Measurements from ENCODE around the gene COL6A2. TPM values are rescaled to one million over a fixed set of nuclear protein-coding genes. Genes with fewer than 3 reads are reported as not detected.

The COL6A2 gene
- total RNA-seq, 1 experiment from 2014 or later, result 15.0 TPM

- Histone ChIP-seq H3K4me3 (ENCODE audit: low read depth, low read length, poor library complexity, severe bottlenecking) (no peak overlapping the region), H3K27ac (ENCODE audit: low read depth, low read length, poor library complexity, severe bottlenecking) (no peak overlapping the region), H3K27me3 (replicated peaks; ENCODE audit: insufficient read depth, low read depth, low read length, poor library complexity) (no peaks in the 10 kb centered on the region), H3K4me1 (ENCODE audit: insufficient read depth, low read length, poor library complexity, severe bottlenecking) (peaks cover 5% of the 10 kb centered on the region), H3K9me3 (ENCODE audit: low read depth, low read length, poor library complexity, severe bottlenecking) (no peaks in the 10 kb centered on the region), H3K36me3 (ENCODE audit: insufficient read depth, low read length, poor library complexity, severe bottlenecking) (no peaks in the 10 kb centered on the region)
- intact Hi-C loops (cut with micrococcal nuclease; ENCODE audit: unreplicated experiment), result no loop called here
- TF ChIP-seq EZH2 (IDR thresholded peaks at IDR 0.05; ENCODE audit: borderline replicate concordance, low read depth, low read length, poor library complexity, severe bottlenecking), result no peak
- TF ChIP-seq CTCF (conservative IDR thresholded peaks at IDR 0.05; ENCODE audit: low read depth, low read length), result no peak
- BruUV-seq (replicated peaks), result no TSS peak
- POLR2A ChIA-PET (ENCODE audit: low non-redundant PET), result no interaction called here
- no peak for DNase-seq (ENCODE audit: low spot score)
- CTCF ChIA-PET, result interaction anchor here (0.7 to 1.5 kb wide), 4 partner anchors 9 to 73 kb away, joined by 3 to 9 read pairs (median 7); no protein-coding TSS in a partner anchor
Measured at GRCh38 chr21:46151989-46152926, 54.3 kb downstream of the COL6A2 start.

- Histone ChIP-seq H3K4me3 (ENCODE audit: low read depth, low read length, poor library complexity, severe bottlenecking) (no peak overlapping the region), H3K4me1 (ENCODE audit: insufficient read depth, low read length, poor library complexity, severe bottlenecking) (peaks cover 5% of the 10 kb centered on the region), H3K9me3 (ENCODE audit: low read depth, low read length, poor library complexity, severe bottlenecking) (no peaks in the 10 kb centered on the region), H3K27ac (ENCODE audit: low read depth, low read length, poor library complexity, severe bottlenecking) (no peak overlapping the region), H3K36me3 (ENCODE audit: insufficient read depth, low read length, poor library complexity, severe bottlenecking) (no peaks in the 10 kb centered on the region), H3K27me3 (replicated peaks; ENCODE audit: insufficient read depth, low read depth, low read length, poor library complexity) (no peaks in the 10 kb centered on the region)
- ChIA-PET POLR2A (ENCODE audit: low non-redundant PET) (no interaction called here), CTCF (interaction anchor here (0.7 to 1.5 kb wide), 4 partner anchors 9 to 72 kb away, joined by 3 to 9 read pairs (median 7); no protein-coding TSS in a partner anchor)
- intact Hi-C loops (cut with micrococcal nuclease; ENCODE audit: unreplicated experiment), result no loop called here
- DNase-seq (ENCODE audit: low spot score), result no peak
- no peak for TF ChIP-seq CTCF (conservative IDR thresholded peaks at IDR 0.05; ENCODE audit: low read depth, low read length)
- no peak for TF ChIP-seq EZH2 (IDR thresholded peaks at IDR 0.05; ENCODE audit: borderline replicate concordance, low read depth, low read length, poor library complexity, severe bottlenecking)
- no TSS peak for BruUV-seq (replicated peaks)
Measured at GRCh38 chr21:46152927-46153246, 55.0 kb downstream of the COL6A2 start.

GRCh38 chr21:46153247-46154154, 55.6 kb downstream of the COL6A2 start:
- Histone ChIP-seq H3K36me3 (ENCODE audit: insufficient read depth, low read length, poor library complexity, severe bottlenecking) (no peaks in the 10 kb centered on the region), H3K4me3 (ENCODE audit: low read depth, low read length, poor library complexity, severe bottlenecking) (no peak overlapping the region), H3K27ac (ENCODE audit: low read depth, low read length, poor library complexity, severe bottlenecking) (peak overlapping the region; percentile 58), H3K9me3 (ENCODE audit: low read depth, low read length, poor library complexity, severe bottlenecking) (no peaks in the 10 kb centered on the region), H3K4me1 (ENCODE audit: insufficient read depth, low read length, poor library complexity, severe bottlenecking) (peaks cover 5% of the 10 kb centered on the region), H3K27me3 (replicated peaks; ENCODE audit: insufficient read depth, low read depth, low read length, poor library complexity) (no peaks in the 10 kb centered on the region)
- no peak for TF ChIP-seq EZH2 (IDR thresholded peaks at IDR 0.05; ENCODE audit: borderline replicate concordance, low read depth, low read length, poor library complexity, severe bottlenecking)
- TF ChIP-seq CTCF (conservative IDR thresholded peaks at IDR 0.05; ENCODE audit: low read depth, low read length), result peak; percentile 88
- BruUV-seq (replicated peaks), result no TSS peak
- ChIA-PET CTCF (interaction anchor here (0.7 to 1.5 kb wide), 4 partner anchors 9 to 71 kb away, joined by 3 to 9 read pairs (median 7); no protein-coding TSS in a partner anchor), POLR2A (ENCODE audit: low non-redundant PET) (no interaction called here)
- intact Hi-C loops (cut with micrococcal nuclease; ENCODE audit: unreplicated experiment), result no loop called here
- DNase-seq (ENCODE audit: low spot score), result peak; percentile 72
